NK-92 (cell line): ENCODE data around the gene CNNM2.
"Not testable (repeated sequence)": the region's sequence is repeated elsewhere in the genome, so short reads cannot be mapped to it uniquely, and the experiment has no call there.

Source experiments
- DNase-seq: peaks from one replicate; lab custom pipeline; 2025; ENCODE audit not compliant: unreplicated experiment; lab: John Stamatoyannopoulos, UW

CNNM2 gene

GRCh38 chr10:103102195-103102594, 184.1 kb downstream of the CNNM2 start:
- no peak for DNase-seq

GRCh38 chr10:103103989-103104388, 185.9 kb downstream of the CNNM2 start:
- DNase-seq: no peak

- DNase-seq: no peak
These were observed 186.6 kb downstream of the CNNM2 start for GRCh38 chr10:103104721-103105120.

- no peak for DNase-seq
These were observed 187.4 kb downstream of the CNNM2 start for GRCh38 chr10:103105462-103105861.

GRCh38 chr10:103106539-103106938, 188.4 kb downstream of the CNNM2 start:
- no peak for DNase-seq

GRCh38 chr10:103109821-103110220, 191.7 kb downstream of the CNNM2 start:
- no peak for DNase-seq

GRCh38 chr10:103110407-103110806, 192.3 kb downstream of the CNNM2 start:
- DNase-seq: no peak

- no peak for DNase-seq
These were observed 193.2 kb downstream of the CNNM2 start for GRCh38 chr10:103111031-103111917.

- no peak for DNase-seq
These were observed 194.1 kb downstream of the CNNM2 start for GRCh38 chr10:103111918-103112877.

- no peak for DNase-seq
These were observed 196.8 kb downstream of the CNNM2 start for GRCh38 chr10:103114876-103115275.

GRCh38 chr10:103117247-103117646, 199.2 kb downstream of the CNNM2 start:
- DNase-seq: no peak

GRCh38 chr10:103120546-103120945, 202.5 kb downstream of the CNNM2 start:
- DNase-seq: no peak

- DNase-seq: no peak
These were observed 203.1 kb downstream of the CNNM2 start for GRCh38 chr10:103120977-103121735.

GRCh38 chr10:103123282-103124024, 205.4 kb downstream of the CNNM2 start:
- DNase-seq: no peak

GRCh38 chr10:103124420-103125096, 206.5 kb downstream of the CNNM2 start:
- no peak for DNase-seq

- no peak for DNase-seq
These were observed 207.5 kb downstream of the CNNM2 start for GRCh38 chr10:103125323-103126267.

GRCh38 chr10:103127241-103127640, 209.1 kb downstream of the CNNM2 start:
- no peak for DNase-seq

GRCh38 chr10:103130180-103130579, 212.1 kb downstream of the CNNM2 start:
- DNase-seq: not testable (repeated sequence)

- no peak for DNase-seq
These were observed 212.8 kb downstream of the CNNM2 start for GRCh38 chr10:103130910-103131309.
